GM12873 (cell line): ENCODE results near the gene SCN8A.

ENCODE experiments used
- TF ChIP-seq, protein P1 (sequence below): IDR thresholded peaks from 2 replicates; pipeline ENCODE4 v1.5.1; 2012; ENCODE audit warnings: low read depth, mild to moderate bottlenecking, moderate library complexity, low read length, control low read depth; ENCODE audit not compliant: insufficient read depth; ENCODE audit errors: missing control alignments

Gene SCN8A

GRCh38 chr12:51642286-51642685 lies 51.3 kb downstream of the SCN8A start:
- TF ChIP-seq, protein P1, sequence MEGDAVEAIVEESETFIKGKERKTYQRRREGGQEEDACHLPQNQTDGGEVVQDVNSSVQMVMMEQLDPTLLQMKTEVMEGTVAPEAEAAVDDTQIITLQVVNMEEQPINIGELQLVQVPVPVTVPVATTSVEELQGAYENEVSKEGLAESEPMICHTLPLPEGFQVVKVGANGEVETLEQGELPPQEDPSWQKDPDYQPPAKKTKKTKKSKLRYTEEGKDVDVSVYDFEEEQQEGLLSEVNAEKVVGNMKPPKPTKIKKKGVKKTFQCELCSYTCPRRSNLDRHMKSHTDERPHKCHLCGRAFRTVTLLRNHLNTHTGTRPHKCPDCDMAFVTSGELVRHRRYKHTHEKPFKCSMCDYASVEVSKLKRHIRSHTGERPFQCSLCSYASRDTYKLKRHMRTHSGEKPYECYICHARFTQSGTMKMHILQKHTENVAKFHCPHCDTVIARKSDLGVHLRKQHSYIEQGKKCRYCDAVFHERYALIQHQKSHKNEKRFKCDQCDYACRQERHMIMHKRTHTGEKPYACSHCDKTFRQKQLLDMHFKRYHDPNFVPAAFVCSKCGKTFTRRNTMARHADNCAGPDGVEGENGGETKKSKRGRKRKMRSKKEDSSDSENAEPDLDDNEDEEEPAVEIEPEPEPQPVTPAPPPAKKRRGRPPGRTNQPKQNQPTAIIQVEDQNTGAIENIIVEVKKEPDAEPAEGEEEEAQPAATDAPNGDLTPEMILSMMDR: no peak

DNA sequence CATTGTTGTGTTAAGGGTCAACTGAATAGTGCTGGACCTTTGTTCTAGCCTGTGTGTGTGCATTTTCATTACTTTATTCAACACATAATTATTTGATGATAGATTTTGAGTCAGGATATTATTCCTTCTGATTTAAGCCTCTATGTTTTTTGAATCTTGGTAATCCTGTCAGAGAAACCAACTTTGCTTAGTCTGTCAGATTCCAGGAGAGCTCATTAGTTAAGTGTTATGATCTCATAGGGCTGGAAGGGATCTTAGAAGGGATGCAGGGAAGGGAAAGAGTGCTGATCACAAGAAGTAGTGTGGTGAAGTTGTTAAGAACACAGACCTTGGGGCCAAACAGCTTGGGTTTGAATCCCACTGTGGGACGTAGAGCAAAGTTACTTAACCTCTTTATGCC lies 52.9 kb downstream of the SCN8A start:
- TF ChIP-seq, protein P1: no peak

DNA sequence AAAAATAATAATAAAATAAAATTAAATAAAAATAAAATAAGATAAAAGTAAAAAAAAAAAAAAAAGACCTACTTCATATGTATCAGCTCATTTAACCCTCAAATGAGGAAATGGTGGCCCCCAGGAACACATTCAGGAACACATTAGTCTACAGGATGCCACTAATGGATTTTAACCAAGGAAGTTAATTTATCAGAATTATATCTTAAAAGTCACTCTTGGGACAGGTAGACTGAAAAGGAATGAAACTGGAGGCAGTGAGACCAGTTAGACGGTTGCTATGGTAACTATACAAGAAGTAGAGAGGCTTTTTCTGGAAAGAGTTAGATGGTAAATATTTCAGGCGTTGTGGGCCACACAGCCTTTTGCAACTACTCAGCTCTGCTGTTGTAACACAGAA lies 54.9 kb downstream of the SCN8A start:
- TF ChIP-seq, protein P1: no peak

DNA sequence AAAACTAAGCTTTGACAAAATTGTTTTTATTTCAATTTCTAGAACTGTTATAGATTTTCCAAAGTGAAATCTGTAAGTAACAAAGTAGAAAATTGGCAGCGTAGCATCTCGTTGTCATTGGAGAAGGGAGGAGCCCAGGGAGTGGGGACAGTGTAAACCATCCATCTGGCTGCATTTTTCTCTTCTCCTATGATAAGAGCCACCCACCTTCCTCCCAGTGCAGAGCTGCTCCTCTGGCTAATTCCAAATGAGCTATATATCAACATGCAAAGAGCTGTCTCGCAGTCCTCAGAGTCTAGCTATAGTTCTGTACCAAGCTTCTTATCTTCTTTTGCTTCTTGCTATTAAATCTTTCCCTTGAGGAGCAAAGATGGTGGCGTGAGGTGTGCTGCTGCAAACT lies 56.6 kb downstream of the SCN8A start:
- TF ChIP-seq, protein P1: no peak

- TF ChIP-seq, protein P1: no peak
Observed at GRCh38 chr12:51653431-51653830, 62.4 kb downstream of the SCN8A start.

GRCh38 chr12:51661199-51661598 lies 70.2 kb downstream of the SCN8A start:
- TF ChIP-seq, protein P1: no peak

DNA sequence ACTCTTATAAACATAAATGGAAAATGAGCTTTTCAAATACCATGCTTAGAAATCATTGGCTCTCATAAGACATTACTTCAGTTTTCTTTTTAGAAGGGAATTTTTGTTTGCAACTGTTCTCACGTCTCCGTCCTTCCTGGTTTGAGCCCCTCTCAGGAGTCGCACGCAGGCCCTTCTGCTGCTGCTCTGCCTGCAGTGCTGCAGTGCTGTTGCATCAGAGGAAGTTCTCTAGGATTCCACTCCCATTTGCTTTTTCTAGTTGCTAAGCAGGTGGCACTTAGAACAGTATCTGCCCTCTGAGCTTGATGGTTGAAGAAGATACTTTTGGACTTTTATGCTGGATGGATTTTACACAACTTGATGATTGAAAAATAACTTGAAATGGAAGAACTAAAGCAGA lies 70.8 kb downstream of the SCN8A start:
- TF ChIP-seq, protein P1: no peak

DNA sequence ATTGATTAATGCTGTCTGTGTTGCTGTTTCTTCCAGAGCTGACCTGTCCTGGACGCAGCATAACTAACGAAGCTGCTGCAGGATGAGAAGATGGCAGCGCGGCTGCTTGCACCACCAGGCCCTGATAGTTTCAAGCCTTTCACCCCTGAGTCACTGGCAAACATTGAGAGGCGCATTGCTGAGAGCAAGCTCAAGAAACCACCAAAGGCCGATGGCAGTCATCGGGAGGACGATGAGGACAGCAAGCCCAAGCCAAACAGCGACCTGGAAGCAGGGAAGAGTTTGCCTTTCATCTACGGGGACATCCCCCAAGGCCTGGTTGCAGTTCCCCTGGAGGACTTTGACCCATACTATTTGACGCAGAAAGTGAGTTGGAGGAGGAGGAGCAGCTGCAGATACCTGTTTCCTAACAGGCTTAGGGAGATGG lies 71.7 kb downstream of the SCN8A start:
- TF ChIP-seq, protein P1: no peak
